22Rv1 (cell line): ENCODE data around the gene OR2V2.

ENCODE experiments used
- ZFX ChIP-seq: fragments of 450-650 bp; IDR thresholded peaks from 2 replicates; pipeline ENCODE4 v1.6.1; 2017; ENCODE audit warnings: antibody characterized with exemption, borderline replicate concordance
- TF ChIP-seq, protein P1 (sequence below): fragments of 450-650 bp; IDR thresholded peaks from 2 replicates; pipeline ENCODE4 v1.5.1; 2017; ENCODE audit warnings: mild to moderate bottlenecking

DNA sequence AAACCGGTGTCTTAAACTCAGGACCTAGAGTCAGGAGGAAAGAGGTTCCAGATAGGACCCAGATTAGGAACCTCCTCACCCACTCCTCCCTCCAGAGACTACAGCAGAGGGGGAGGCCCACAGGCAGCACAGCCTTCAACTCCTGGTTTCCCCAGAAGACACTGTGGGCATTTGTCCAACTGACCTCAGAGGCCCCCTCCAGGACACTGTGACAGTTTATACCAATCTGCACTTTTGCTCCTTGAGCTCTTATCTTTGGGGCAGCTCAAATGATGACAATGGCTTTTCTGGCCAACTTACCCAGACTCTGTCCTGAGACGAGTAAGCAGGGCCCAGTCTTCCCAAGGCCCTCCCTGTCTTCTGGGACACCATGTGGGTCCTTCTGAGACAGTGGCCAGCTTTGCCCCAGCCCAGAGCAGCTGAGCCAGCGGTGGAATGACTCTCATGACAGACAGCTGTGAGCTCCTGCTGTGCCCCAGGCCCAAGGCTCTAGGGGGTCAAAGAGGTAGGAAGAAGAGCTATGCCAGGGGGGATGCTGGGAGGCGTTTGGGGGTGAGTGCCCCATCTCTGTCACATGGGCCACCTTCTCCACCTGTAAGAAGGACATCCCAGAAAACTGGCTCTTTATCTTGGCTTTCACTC lies 14.3 kb downstream of the OR2V2 start:
- TF ChIP-seq, protein P1, sequence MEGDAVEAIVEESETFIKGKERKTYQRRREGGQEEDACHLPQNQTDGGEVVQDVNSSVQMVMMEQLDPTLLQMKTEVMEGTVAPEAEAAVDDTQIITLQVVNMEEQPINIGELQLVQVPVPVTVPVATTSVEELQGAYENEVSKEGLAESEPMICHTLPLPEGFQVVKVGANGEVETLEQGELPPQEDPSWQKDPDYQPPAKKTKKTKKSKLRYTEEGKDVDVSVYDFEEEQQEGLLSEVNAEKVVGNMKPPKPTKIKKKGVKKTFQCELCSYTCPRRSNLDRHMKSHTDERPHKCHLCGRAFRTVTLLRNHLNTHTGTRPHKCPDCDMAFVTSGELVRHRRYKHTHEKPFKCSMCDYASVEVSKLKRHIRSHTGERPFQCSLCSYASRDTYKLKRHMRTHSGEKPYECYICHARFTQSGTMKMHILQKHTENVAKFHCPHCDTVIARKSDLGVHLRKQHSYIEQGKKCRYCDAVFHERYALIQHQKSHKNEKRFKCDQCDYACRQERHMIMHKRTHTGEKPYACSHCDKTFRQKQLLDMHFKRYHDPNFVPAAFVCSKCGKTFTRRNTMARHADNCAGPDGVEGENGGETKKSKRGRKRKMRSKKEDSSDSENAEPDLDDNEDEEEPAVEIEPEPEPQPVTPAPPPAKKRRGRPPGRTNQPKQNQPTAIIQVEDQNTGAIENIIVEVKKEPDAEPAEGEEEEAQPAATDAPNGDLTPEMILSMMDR: no peak
- no peak for TF ChIP-seq ZFX
